HCT116 (cell line): ENCODE data around the gene YIPF2. TPM values are rescaled to one million over a fixed set of nuclear protein-coding genes. Genes with fewer than 3 reads are reported as not detected.

Experiments used
- ATAC-seq: fragments of 200-7000 bp; cut with Tn5 transposase; 2 replicates; pipeline ENCODE4 v1.9.1; 2020; ENCODE audit warnings: mild to moderate bottlenecking, moderate library complexity
- BruUV-seq: library from RNA; stranded (reverse); fragments of 400-500 nt; replicated peaks from 2 replicates; lab custom pipeline; 2021; lab: Mats Ljungman, UMichigan
- CTCF ChIA-PET: fragments of 300-600 bp; sonication (Branson Sonifier 250); formaldehyde crosslinking; loops from one replicate; lab custom pipeline; 2021; ENCODE audit warnings: antibody characterized with exemption; lab: Charles Lee
- POLR2A ChIA-PET: fragments of 300-600, 350-600 bp; sonication (Branson Sonifier 250); formaldehyde crosslinking; loops from one replicate; lab custom pipeline; 2021; ENCODE audit warnings: antibody characterized with exemption; lab: Charles Lee
- RAD21 ChIA-PET, 2 experiments: fragments of 300-600 bp; sonication (Branson Sonifier 250); formaldehyde crosslinking; loops; one replicate each; lab custom pipeline; 2023; ENCODE audit warnings: low total read pairs in 2 of 2; ENCODE audit not compliant: uncharacterized antibody in 2 of 2, unreplicated experiment in 2 of 2, low non-redundant PET in 1 of 2; lab: Charles Lee
- DNase-seq: peaks from one replicate; pipeline ENCODE4 v3.0.0-alpha.2; 2010; ENCODE audit warnings: low read depth, low spot score
- H2AFZ ChIP-seq: fragments of 200-600 bp; shearing (Covaris generic), sonication (generic); 2 replicates; pipeline ENCODE4 v1.6.1; 2017; ENCODE audit warnings: low read depth, mixed run types, mixed read lengths, antibody characterized with exemption, low read length; ENCODE audit not compliant: poor library complexity, severe bottlenecking
- H3K27ac ChIP-seq: 2 replicates; pipeline ENCODE4 v1.5.1; 2012; ENCODE audit warnings: low read depth, low read length
- H3K27me3 ChIP-seq: fragments of 200-600 bp; sonication (generic); 2 replicates; pipeline ENCODE4 v1.6.1; 2016; ENCODE audit warnings: mixed run types, low read length, mixed read lengths; ENCODE audit not compliant: insufficient read depth
- H3K36me3 ChIP-seq, 2 experiments: fragments of 200-500 bp in 1 of 2; fragments of 200-600 bp in 1 of 2; sonication (Bioruptor generic) in 1 of 2; sonication (generic) in 1 of 2; 2 replicates each; pipeline versions ENCODE4 v1.5.1 to v1.6.1; 2014 to 2016; ENCODE audit warnings: low read length in 2 of 2, inconsistent platforms in 1 of 2, mixed read lengths in 1 of 2, mixed run types in 1 of 2; ENCODE audit not compliant: insufficient read depth in 2 of 2, control insufficient read depth in 1 of 2
- H3K4me1 ChIP-seq, 2 experiments: fragments of 200-600 bp in 1 of 2; sonication (generic) in 1 of 2; 2 replicates each; pipeline versions ENCODE4 v1.5.1 to v1.6.1; 2012 to 2017; ENCODE audit warnings: low read length in 2 of 2, inconsistent platforms in 1 of 2, mild to moderate bottlenecking in 1 of 2, mixed read lengths in 1 of 2, mixed run types in 1 of 2, moderate library complexity in 1 of 2; ENCODE audit not compliant: insufficient read depth in 2 of 2, control insufficient read depth in 1 of 2
- H3K4me2 ChIP-seq: fragments of 200-600 bp; sonication (generic); 2 replicates; pipeline ENCODE4 v1.6.1; 2017; ENCODE audit warnings: mixed run types, low read length, mixed read lengths
- H3K4me3 ChIP-seq, 2 experiments: fragments of 200-600 bp in 1 of 2; sonication (generic) in 1 of 2; replicated peaks in 1 of 2; 2 replicates each; pipeline ENCODE4 v1.5.1; 2011 to 2016; ENCODE audit warnings: low read length in 2 of 2, control low read depth in 1 of 2, low read depth in 1 of 2, mild to moderate bottlenecking in 1 of 2, mixed read lengths in 1 of 2, mixed run types in 1 of 2
- H3K79me2 ChIP-seq: fragments of 200-600 bp; sonication (generic); 2 replicates; pipeline ENCODE4 v1.6.1; 2017; ENCODE audit warnings: mild to moderate bottlenecking, mixed run types, low read length, moderate library complexity, mixed read lengths; ENCODE audit not compliant: insufficient read depth
- H3K9ac ChIP-seq: fragments of 200-600 bp; sonication (generic); 2 replicates; pipeline ENCODE4 v1.6.1; 2016; ENCODE audit warnings: low read length, mixed read lengths
- H3K9me2 ChIP-seq: fragments of 200-600 bp; sonication (generic), shearing (Covaris generic); 2 replicates; pipeline ENCODE4 v1.6.1; 2017; ENCODE audit warnings: mixed run types, mild to moderate bottlenecking, moderate library complexity; ENCODE audit not compliant: insufficient read depth
- H3K9me3 ChIP-seq, 2 experiments: fragments of 200-500 bp in 1 of 2; fragments of 200-600 bp in 1 of 2; sonication (Bioruptor generic) in 1 of 2; sonication (generic) in 1 of 2; 2 replicates each; pipeline ENCODE4 v1.6.1; 2014 to 2017; ENCODE audit warnings: low read length in 2 of 2, mixed read lengths in 2 of 2, inconsistent platforms in 1 of 2, low read depth in 1 of 2, mild to moderate bottlenecking in 1 of 2, mixed run types in 1 of 2, moderate library complexity in 1 of 2; ENCODE audit not compliant: control insufficient read depth in 1 of 2, insufficient read depth in 1 of 2
- H4K20me1 ChIP-seq: fragments of 200-600 bp; sonication (generic), shearing (Covaris generic); 2 replicates; pipeline ENCODE4 v1.6.1; 2017; ENCODE audit warnings: mixed run types, mild to moderate bottlenecking, moderate library complexity; ENCODE audit not compliant: insufficient read depth
- ATF3 ChIP-seq: IDR thresholded peaks from 2 replicates; pipeline ENCODE4 v1.6.1; 2012
- CBX3 ChIP-seq: IDR thresholded peaks from 2 replicates; pipeline ENCODE4 v1.6.1; 2012; ENCODE audit warnings: low read depth
- CEBPB ChIP-seq: IDR thresholded peaks from 2 replicates; pipeline ENCODE4 v1.6.1; 2012; ENCODE audit warnings: low read depth
- CTCF ChIP-seq, 3 experiments: fragments of 200-600 bp in 1 of 3; sonication (generic) in 1 of 3; IDR thresholded peaks in 2 of 3; conservative IDR thresholded peaks in 1 of 3; 2 replicates each; pipeline ENCODE4 v1.5.1; 2012 to 2017; ENCODE audit warnings: low read depth in 2 of 3, low read length in 2 of 3, antibody characterized with exemption in 1 of 3, borderline replicate concordance in 1 of 3, control low read depth in 1 of 3, mild to moderate bottlenecking in 1 of 3, mixed read lengths in 1 of 3, mixed run types in 1 of 3, moderate library complexity in 1 of 3; ENCODE audit not compliant: insufficient read depth in 1 of 3
- ELF1 ChIP-seq: IDR thresholded peaks from 2 replicates; pipeline ENCODE4 v1.6.1; 2012; ENCODE audit warnings: low read depth, borderline replicate concordance
- EZH2phosphoT487 ChIP-seq: fragments of 200-600 bp; IDR thresholded peaks from 2 replicates; pipeline ENCODE4 v1.6.1; 2018; ENCODE audit warnings: antibody characterized with exemption, borderline replicate concordance
- POLR2A ChIP-seq: IDR thresholded peaks from 2 replicates; pipeline ENCODE4 v1.7.0; 2011; ENCODE audit warnings: borderline replicate concordance; ENCODE audit not compliant: insufficient read depth, insufficient read length; ENCODE audit errors: extremely low read depth
- POLR2AphosphoS5 ChIP-seq: IDR thresholded peaks from 2 replicates; pipeline ENCODE4 v1.6.1; 2011; ENCODE audit warnings: mild to moderate bottlenecking, low read depth, low read length, moderate library complexity
- RAD21 ChIP-seq: IDR thresholded peaks from 2 replicates; pipeline ENCODE4 v1.6.1; 2012; ENCODE audit warnings: low read depth, mild to moderate bottlenecking
- REST ChIP-seq: IDR thresholded peaks from 2 replicates; pipeline ENCODE4 v1.6.1; 2012; ENCODE audit warnings: low read depth
- SP1 ChIP-seq: IDR thresholded peaks from 2 replicates; pipeline ENCODE4 v1.6.1; 2012; ENCODE audit warnings: low read depth
- TCF7L2 ChIP-seq: IDR thresholded peaks from 2 replicates; pipeline ENCODE4 v1.7.0; 2011; ENCODE audit warnings: borderline replicate concordance, inconsistent platforms; ENCODE audit not compliant: insufficient read depth, insufficient read length; ENCODE audit errors: extremely low read depth
- ZFX ChIP-seq: fragments of 450-650 bp; IDR thresholded peaks from 2 replicates; pipeline ENCODE4 v1.6.1; 2017
- ZNF274 ChIP-seq: fragments of 200-500 bp; sonication (Bioruptor generic); IDR thresholded peaks from 2 replicates; pipeline ENCODE4 v1.6.1; 2014; ENCODE audit warnings: mild to moderate bottlenecking, low read depth, low read length, inconsistent platforms
- intact Hi-C: fragments of 100-400 bp; cut with micrococcal nuclease; formaldehyde crosslinking; loops from 2 replicates; pipeline ENCODE4 v1.10.0; 2022
- total RNA-seq: library from RNA; stranded (reverse); gene quantifications from one replicate; pipeline ENCODE4 v1.2.1, GENCODE V29; 2021; ENCODE audit not compliant: unreplicated experiment
- TF ChIP-seq, protein P1 (sequence below): IDR thresholded peaks from 2 replicates; pipeline ENCODE4 v1.6.1; 2012

YIPF2 gene
- total RNA-seq, 1 experiment from 2014 or later = 44.7 TPM

GRCh38 chr19:10915130-10916091 lies 13.0 kb downstream of the YIPF2 start:
- peaks cover 0 to 14% of the 10 kb centered on the region in 2 experiments; a peak in 2 of 4 replicates for H3K4me1 ChIP-seq
- no peak overlapping the region for H3K4me3 ChIP-seq
- ChIA-PET POLR2A (no interaction called here), RAD21 (interaction anchor here in 1 of 2 experiments (0.5 kb wide), 1 partner anchor 303 kb away, joined by 3 read pairs; no protein-coding TSS in a partner anchor), CTCF (no interaction called here)
- no peak overlapping the region for H2AFZ ChIP-seq
- H3K4me2 ChIP-seq = peak overlapping the region; percentile 9; the same call in 1 of the 2 replicates
- H3K9me3 ChIP-seq = no peaks in the 10 kb centered on the region
- intact Hi-C loops = no loop called here
- no peaks in the 10 kb centered on the region for H3K79me2 ChIP-seq
- H3K9me2 ChIP-seq = no peaks in the 10 kb centered on the region
- BruUV-seq = no TSS peak
- DNase-seq (no peak), ATAC-seq (peak; percentile 67)
- peaks cover 20 to 31% of the 10 kb centered on the region in 2 experiments for H3K36me3 ChIP-seq
- no peaks in the 10 kb centered on the region for H3K27me3 ChIP-seq
- no peak overlapping the region for H3K9ac ChIP-seq
- TF ChIP-seq EZH2phosphoT487 (no peak), TCF7L2 (no peak), ZFX (no peak), CTCF (IDR thresholded peaks at IDR 0.05 in 2 of 3, conservative IDR thresholded peaks at IDR 0.05 in 1 of 3; ENCODE audit: borderline replicate concordance in 1 of 3, insufficient read depth in 1 of 3, low read depth in 2 of 3, low read length in 2 of 3) (no peak), ZNF274 (no peak), CBX3 (no peak), POLR2A (no peak), POLR2AphosphoS5 (no peak), CEBPB (no peak), ELF1 (no peak), SP1 (no peak), ATF3 (no peak), RAD21 (no peak), REST (no peak)
- TF ChIP-seq, protein P1, sequence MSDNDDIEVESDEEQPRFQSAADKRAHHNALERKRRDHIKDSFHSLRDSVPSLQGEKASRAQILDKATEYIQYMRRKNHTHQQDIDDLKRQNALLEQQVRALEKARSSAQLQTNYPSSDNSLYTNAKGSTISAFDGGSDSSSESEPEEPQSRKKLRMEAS = no peak
- H4K20me1 ChIP-seq = no peaks in the 10 kb centered on the region
- H3K27ac ChIP-seq = peak overlapping the region; percentile 32; the same call in 1 of the 2 replicates
